Measurements from ENCODE around the gene SIT1.
A peak's percentile ranks its signal among the peaks of the same experiment; 100 is the strongest.

Gene SIT1

GRCh38 chr9:35691757-35692301 is 41.1 kb upstream of the SIT1 start:
- Histone ChIP-seq H3K79me2 (ENCODE audit: insufficient read depth, low read length) (no peaks in the 10 kb centered on the region), H3K9me2 (replicated peaks; ENCODE audit: low read depth, low read length) (no peaks in the 10 kb centered on the region), H2AFZ (ENCODE audit: low read length) (no peak overlapping the region), H3F3A (ENCODE audit: low read depth) (no peaks in the 10 kb centered on the region), H3K36me3 (ENCODE audit: insufficient read depth, low read length) (peaks cover 6% of the 10 kb centered on the region; the same call in 1 of the 2 replicates), H3K9me3 (ENCODE audit: insufficient read depth, low read depth, low read length) (no peaks in the 10 kb centered on the region), H3K4me2 (ENCODE audit: low read depth, low read length, poor library complexity, severe bottlenecking) (peak overlapping the region; percentile 63), H3K4me3 (ENCODE audit: low read length, poor library complexity, severe bottlenecking) (no peak overlapping the region), H3K27me3 (ENCODE audit: insufficient read depth, low read length, poor library complexity, severe bottlenecking) (no peaks in the 10 kb centered on the region), H3K9ac (ENCODE audit: low read depth, low read length, poor library complexity, severe bottlenecking) (no peak overlapping the region), H4K20me1 (ENCODE audit: insufficient read depth, low read length, poor library complexity, severe bottlenecking) (no peaks in the 10 kb centered on the region), H3K4me1 (ENCODE audit: insufficient read depth, low read length, poor library complexity, severe bottlenecking) (peaks cover 8% of the 10 kb centered on the region)
- TF ChIP-seq EZH2phosphoT487 (IDR thresholded peaks at IDR 0.05; ENCODE audit: borderline replicate concordance), result no peak

GRCh38 chr9:35691334-35691650 is 40.6 kb upstream of the SIT1 start:
- no peaks in the 10 kb centered on the region for H3K79me2 ChIP-seq (ENCODE audit: insufficient read depth, low read length)
- H4K20me1 ChIP-seq (ENCODE audit: insufficient read depth, low read length, poor library complexity, severe bottlenecking), result no peaks in the 10 kb centered on the region
- H2AFZ ChIP-seq (ENCODE audit: low read length), result peak overlapping the region; percentile 98
- peak overlapping the region; percentile 63 for H3K4me2 ChIP-seq (ENCODE audit: low read depth, low read length, poor library complexity, severe bottlenecking)
- H3K9ac ChIP-seq (ENCODE audit: low read depth, low read length, poor library complexity, severe bottlenecking), result peak overlapping the region; percentile 91
- H3K4me1 ChIP-seq (ENCODE audit: insufficient read depth, low read length, poor library complexity, severe bottlenecking), result peaks cover 8% of the 10 kb centered on the region
- no peaks in the 10 kb centered on the region for H3F3A ChIP-seq (ENCODE audit: low read depth)
- TF ChIP-seq CTCF (conservative IDR thresholded peaks at IDR 0.05; ENCODE audit: low read length) (no peak), EZH2phosphoT487 (IDR thresholded peaks at IDR 0.05; ENCODE audit: borderline replicate concordance) (no peak)
- peaks cover 5% of the 10 kb centered on the region; the same call in 1 of the 2 replicates for H3K36me3 ChIP-seq (ENCODE audit: insufficient read depth, low read length)
- H3K4me3 ChIP-seq (ENCODE audit: low read length, poor library complexity, severe bottlenecking), result peak overlapping the region; percentile 88
- H3K27me3 ChIP-seq (ENCODE audit: insufficient read depth, low read length, poor library complexity, severe bottlenecking), result no peaks in the 10 kb centered on the region
- no peaks in the 10 kb centered on the region for H3K9me3 ChIP-seq (ENCODE audit: insufficient read depth, low read depth, low read length)
- no peaks in the 10 kb centered on the region for H3K9me2 ChIP-seq (replicated peaks; ENCODE audit: low read depth, low read length)

- peaks cover 1% of the 10 kb centered on the region; the same call in 1 of the 2 replicates for H3K36me3 ChIP-seq (ENCODE audit: insufficient read depth, low read length)
- H3K4me1 ChIP-seq (ENCODE audit: insufficient read depth, low read length, poor library complexity, severe bottlenecking), result peaks cover 8% of the 10 kb centered on the region
- no peaks in the 10 kb centered on the region for H3K9me2 ChIP-seq (replicated peaks; ENCODE audit: low read depth, low read length)
- H3K4me2 ChIP-seq (ENCODE audit: low read depth, low read length, poor library complexity, severe bottlenecking), result peak overlapping the region; percentile 63
- H4K20me1 ChIP-seq (ENCODE audit: insufficient read depth, low read length, poor library complexity, severe bottlenecking), result no peaks in the 10 kb centered on the region
- peak overlapping the region; percentile 91 for H3K9ac ChIP-seq (ENCODE audit: low read depth, low read length, poor library complexity, severe bottlenecking)
- peak overlapping the region; percentile 88 for H3K4me3 ChIP-seq (ENCODE audit: low read length, poor library complexity, severe bottlenecking)
- H3F3A ChIP-seq (ENCODE audit: low read depth), result no peaks in the 10 kb centered on the region
- H2AFZ ChIP-seq (ENCODE audit: low read length), result peak overlapping the region; percentile 98
- TF ChIP-seq CTCF (conservative IDR thresholded peaks at IDR 0.05; ENCODE audit: low read length), result no peak
- TF ChIP-seq EZH2phosphoT487 (IDR thresholded peaks at IDR 0.05; ENCODE audit: borderline replicate concordance), result no peak
- no peaks in the 10 kb centered on the region for H3K27me3 ChIP-seq (ENCODE audit: insufficient read depth, low read length, poor library complexity, severe bottlenecking)
- no peaks in the 10 kb centered on the region for H3K9me3 ChIP-seq (ENCODE audit: insufficient read depth, low read depth, low read length)
- no peaks in the 10 kb centered on the region for H3K79me2 ChIP-seq (ENCODE audit: insufficient read depth, low read length)
Measured at GRCh38 chr9:35690614-35691333, 40.0 kb upstream of the SIT1 start.
